Lower leg skin (tissue), 3 donors: ENCODE data around the gene RPS26.
"Not testable (repeated sequence)": the region's sequence is repeated elsewhere in the genome, so short reads cannot be mapped to it uniquely, and the experiment has no call there.

Experiments
- CTCF ChIP-seq, 3 donors: fragments of 450-650 bp; IDR thresholded peaks; one replicate each; pipeline ENCODE4 v1.5.1; 2016; ENCODE audit warnings: antibody characterized with exemption in 3 of 3, mild to moderate bottlenecking in 3 of 3, moderate library complexity in 2 of 3
- POLR2A ChIP-seq, 2 donors: fragments of 450-650 bp; IDR thresholded peaks; one replicate each; pipeline ENCODE4 v1.6.1; 2016 to 2017; ENCODE audit warnings: antibody characterized with exemption in 2 of 2, mild to moderate bottlenecking in 1 of 2, moderate library complexity in 1 of 2

GRCh38 chr12:56077966-56078365 is 36.2 kb downstream of the RPS26 start:
- not testable (repeated sequence) for TF ChIP-seq CTCF, POLR2A (IDR thresholded peaks at IDR 0.05)
